ENCODE results near the gene SLC4A8.

DNA sequence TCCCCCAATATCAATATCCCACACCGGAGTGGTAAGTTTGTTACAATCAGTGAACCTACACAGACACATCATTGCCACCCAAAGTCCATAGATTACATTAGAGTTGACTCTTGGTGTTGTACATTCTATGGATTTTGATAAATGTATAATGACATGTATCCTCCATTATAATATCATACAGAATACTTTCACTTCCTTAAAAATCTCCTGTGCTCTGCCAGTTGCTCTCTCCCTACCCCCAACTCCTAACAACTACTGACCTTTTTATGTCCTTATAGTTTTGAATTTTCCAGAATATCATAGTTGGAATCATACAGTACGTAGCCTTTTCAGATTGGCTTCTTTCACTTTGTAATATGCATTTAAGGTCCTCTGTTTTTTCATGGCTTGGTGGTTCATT is 48.4 kb downstream of the SLC4A8 start:
- TF ChIP-seq, protein P1, sequence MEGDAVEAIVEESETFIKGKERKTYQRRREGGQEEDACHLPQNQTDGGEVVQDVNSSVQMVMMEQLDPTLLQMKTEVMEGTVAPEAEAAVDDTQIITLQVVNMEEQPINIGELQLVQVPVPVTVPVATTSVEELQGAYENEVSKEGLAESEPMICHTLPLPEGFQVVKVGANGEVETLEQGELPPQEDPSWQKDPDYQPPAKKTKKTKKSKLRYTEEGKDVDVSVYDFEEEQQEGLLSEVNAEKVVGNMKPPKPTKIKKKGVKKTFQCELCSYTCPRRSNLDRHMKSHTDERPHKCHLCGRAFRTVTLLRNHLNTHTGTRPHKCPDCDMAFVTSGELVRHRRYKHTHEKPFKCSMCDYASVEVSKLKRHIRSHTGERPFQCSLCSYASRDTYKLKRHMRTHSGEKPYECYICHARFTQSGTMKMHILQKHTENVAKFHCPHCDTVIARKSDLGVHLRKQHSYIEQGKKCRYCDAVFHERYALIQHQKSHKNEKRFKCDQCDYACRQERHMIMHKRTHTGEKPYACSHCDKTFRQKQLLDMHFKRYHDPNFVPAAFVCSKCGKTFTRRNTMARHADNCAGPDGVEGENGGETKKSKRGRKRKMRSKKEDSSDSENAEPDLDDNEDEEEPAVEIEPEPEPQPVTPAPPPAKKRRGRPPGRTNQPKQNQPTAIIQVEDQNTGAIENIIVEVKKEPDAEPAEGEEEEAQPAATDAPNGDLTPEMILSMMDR (IDR thresholded peaks at IDR 0.05) = no peak
- TF ChIP-seq ZFX (IDR thresholded peaks at IDR 0.05; ENCODE audit: borderline replicate concordance) = no peak

All from 22Rv1 (cell line).